Putamen (tissue), 1 donor: ENCODE measurements around the gene TEKT5.
"Not testable (repeated sequence)": the region's sequence is repeated elsewhere in the genome, so short reads cannot be mapped to it uniquely, and the experiment has no call there.

Experiments
- DNase-seq: peaks from one replicate; pipeline ENCODE4 v3.0.0-alpha.2; 2016; ENCODE audit warnings: low spot score

Gene TEKT5

GRCh38 chr16:10694830-10695229 is at the start of gene TEKT5:
Gene TEKT5, minus strand, starts transcription at chr16:10694930. Its CDS starts 57 bp downstream, at chr16:10694873.
- no peak for DNase-seq

DNA sequence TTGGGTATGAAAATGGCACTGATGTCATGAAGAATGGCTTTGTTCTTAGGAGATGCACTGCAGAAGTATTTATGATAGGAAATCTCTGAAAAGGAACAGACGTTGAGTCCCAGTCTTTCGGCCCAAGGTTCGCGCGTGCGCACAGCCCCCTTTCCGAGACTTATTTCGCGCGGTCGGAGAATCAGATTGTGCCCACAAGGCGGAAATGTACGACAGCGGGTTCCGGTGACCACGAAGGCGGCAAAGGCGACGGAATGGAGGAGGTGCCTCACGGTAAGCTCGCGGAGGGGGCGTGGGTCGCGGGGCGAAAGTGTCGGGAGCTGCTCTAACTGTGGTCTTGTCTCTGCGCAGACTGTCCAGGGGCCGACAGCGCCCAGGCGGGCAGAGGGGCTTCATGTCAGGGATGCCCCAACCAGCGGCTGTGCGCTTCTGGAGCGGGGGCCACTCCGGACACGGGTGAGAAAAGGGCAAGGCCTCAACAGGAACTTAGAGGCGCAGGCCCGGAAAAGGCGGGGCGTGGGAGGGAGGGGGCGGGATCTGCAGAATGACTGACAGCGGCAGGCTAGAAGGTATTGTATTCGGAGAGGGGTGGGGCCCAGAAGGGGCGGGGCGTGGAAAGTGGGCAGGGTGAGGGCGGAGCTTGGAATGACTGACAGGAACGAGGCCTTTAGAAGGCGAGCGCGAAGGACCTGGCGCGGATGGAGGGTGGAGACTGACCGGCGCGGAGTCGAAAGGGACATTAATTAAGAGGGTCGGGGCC is 49.1 kb upstream of the TEKT5 start, which contains the start of gene NUBP1:
NUBP1 (plus strand) TSS at position 233 of the 760 bp plus-strand sequence; CDS start at position 255, 22 bp downstream.
- DNase-seq: peak; percentile 99

- no peak for DNase-seq
These were observed 48.5 kb upstream of the TEKT5 start for GRCh38 chr16:10743227-10743609.

GRCh38 chr16:10741844-10742243 is 47.1 kb upstream of the TEKT5 start:
- no peak for DNase-seq

DNA sequence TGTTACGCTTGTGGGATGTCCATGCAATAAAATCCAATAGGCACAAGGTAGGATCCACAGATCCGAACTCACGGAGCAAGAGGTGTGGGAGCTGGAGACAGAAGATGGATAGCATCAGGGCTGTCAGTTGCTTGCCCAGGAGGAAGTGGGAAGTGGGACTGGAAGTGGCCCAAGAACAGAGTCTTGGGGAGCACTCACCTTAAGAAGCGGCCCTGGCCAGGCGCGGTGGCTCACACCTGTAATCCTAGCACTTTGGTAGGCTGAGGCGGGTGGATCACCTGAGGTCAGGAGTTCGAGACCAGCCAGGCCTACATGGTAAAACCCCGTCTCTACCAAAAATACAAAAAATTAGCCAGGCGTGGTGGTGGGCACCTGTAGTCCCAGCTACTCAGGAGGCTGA is 46.5 kb upstream of the TEKT5 start:
- DNase-seq: not testable (repeated sequence)

DNA sequence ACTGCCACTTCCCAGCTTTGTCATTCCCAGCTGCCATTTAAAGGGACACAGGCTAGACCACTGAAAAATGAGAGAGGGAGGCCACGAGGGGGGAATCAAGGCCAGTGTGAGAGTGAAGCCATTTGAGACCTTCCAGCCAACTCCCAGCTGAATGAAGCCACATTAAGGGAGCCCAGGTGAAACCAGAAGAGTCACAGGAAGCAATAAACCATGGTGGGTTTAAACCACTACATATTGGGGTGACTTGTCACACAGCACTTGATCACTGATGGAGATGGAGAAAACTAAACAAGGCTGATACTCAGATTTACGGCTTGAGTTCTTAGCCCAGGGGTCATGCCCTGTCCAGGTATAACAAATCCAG is 46.1 kb upstream of the TEKT5 start:
- DNase-seq: no peak

GRCh38 chr16:10740000-10740844 is 45.5 kb upstream of the TEKT5 start:
- DNase-seq: no peak

DNA sequence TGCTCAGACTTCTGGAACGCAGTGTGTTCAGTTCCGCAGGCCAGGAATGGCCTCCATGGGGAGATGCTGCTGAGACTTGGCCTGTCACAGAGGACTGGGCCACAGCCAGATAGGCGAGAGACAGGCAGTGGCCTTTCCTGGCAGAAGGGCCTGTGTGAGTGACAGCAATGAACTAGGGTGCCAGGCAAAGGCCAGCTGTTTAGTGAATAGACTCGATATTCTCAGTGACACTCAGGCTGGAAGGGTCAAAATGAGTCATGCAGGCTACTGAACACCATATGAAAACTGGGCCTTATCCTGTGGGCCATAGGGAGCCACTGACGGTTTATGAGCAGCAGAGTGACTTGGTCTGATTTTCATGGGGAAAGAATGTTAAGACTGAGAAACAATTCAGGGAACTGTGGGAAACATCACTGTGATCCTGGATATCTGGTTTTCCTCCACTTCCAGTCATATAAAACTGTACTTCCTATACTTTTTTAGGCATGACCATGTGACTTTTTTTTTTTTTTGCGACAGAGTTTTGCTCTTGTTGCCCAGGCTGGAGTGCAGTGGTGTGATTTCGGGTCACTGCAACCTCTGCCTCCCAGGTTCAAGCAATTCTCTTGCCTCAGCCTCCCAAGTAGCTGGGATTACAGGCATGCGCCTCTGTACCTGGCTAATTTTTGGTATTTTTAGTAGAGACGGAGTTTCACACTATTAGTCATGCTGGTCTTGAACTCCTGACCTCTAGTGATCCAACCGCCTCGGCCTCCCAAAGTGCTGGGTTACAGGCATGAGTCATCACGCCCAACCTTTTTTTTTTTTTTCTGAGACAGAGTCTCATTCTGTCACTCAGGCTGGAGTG is 43.7 kb upstream of the TEKT5 start:
- peak; percentile 78 for DNase-seq

GRCh38 chr16:10737068-10737625 is 42.4 kb upstream of the TEKT5 start:
- DNase-seq: peak; percentile 63

DNA sequence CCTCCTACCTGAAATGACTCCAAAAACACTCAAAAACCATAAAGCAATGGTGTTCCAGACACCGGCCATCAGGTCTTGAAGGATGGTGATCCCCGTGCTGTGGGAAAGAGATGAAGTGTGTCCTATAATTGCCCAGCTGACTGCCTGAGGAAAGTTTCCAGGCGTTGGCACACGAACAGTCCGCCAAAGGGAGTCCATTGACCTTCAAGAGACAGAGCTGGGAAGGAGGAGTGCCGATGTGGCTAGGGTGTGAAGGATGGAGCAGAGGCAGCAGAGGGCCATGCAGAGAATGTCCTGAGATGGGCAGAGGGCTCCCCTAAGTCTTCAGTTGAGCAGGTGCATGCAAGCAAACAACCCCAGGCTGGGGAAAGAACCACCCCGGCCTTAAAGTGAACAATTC is 37.1 kb upstream of the TEKT5 start:
- no peak for DNase-seq

- peak; percentile 74 for DNase-seq
These were observed 34.6 kb upstream of the TEKT5 start for GRCh38 chr16:10729104-10730048.

DNA sequence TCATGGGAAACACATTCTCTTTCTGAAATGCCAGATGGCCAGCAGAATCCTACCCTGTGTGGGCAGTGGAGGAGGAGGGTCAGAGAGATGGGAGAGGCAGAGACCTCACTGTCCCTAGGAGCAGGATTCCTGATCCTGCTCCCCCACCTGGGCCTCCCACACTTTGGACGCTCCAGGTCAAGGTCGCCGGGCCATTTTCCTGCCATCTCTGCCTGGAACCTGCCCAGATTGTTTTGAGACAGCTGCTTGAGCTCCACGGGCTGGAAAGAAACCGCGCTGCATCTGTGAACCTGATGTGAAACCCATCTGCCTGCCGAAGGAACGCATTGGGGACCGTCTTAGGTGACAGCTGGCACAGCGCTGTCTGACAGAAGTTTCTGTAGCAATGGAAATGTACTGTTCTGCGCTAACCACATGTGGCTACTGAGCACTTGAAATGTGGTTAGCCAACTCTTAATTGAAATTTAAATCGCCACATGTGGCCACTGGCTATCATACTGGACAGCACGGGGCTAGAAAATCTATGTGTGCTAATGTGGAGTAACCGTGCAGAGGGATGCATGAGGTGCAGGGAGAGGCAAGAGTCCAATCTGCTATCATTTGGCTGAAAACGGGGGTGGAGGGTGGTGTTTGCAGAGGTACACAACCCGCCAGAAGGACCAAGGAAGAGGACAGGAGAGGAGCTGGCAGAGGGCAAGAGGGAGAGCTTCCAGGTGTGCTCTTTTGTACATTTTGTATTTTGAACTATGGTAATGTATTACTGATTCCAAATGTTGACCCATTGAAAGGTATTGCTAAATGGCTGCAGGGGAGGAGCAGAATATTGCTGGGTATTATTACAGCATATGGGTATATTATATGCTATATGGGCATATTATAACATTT is 33.5 kb upstream of the TEKT5 start:
- DNase-seq: no peak

- no peak for DNase-seq
These were observed 14.2 kb upstream of the TEKT5 start for GRCh38 chr16:10708969-10709368.

DNA sequence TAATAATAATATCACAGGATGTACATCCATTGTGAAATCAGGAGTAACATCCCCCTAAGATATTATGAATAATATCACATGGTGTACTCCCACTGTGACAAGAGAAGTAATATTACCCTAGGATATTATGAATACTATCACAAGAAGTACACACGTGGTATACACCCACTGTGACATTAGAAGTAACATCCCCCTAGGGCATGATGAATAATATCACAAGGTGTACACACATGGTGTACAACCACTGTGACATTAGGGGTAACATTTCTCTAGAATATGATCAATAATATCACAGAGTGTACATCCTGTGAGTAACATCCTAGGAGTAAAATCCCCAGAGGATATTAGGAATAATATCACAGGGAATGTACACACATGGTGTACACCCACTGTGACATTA is 5.0 kb upstream of the TEKT5 start:
- DNase-seq: no peak

DNA sequence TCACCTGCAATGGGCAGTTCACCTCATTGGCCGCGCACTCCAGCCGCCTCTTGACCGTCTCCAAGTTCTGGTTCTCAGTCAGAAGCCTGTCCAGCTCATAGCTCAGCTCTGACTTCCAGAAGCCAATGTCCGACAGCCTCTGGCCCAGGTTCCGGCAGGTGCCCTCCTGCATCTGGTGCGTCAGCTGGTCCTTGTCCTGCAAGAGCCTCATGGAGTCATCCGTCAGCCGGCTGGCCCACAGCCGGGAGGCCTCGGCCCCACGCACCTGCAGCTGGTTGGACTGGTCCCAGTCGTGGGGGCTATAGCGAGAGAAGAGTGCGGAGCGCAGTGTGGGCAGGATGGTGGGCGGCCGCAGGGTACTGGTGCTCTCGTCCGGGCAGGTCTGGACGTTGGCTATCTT is 424 bp downstream of the TEKT5 start:
- no peak for DNase-seq

- DNase-seq: no peak
These were observed 841 bp downstream of the TEKT5 start for GRCh38 chr16:10693889-10694288.

GRCh38 chr16:10692470-10692869 is 2.3 kb downstream of the TEKT5 start:
- DNase-seq: no peak

DNA sequence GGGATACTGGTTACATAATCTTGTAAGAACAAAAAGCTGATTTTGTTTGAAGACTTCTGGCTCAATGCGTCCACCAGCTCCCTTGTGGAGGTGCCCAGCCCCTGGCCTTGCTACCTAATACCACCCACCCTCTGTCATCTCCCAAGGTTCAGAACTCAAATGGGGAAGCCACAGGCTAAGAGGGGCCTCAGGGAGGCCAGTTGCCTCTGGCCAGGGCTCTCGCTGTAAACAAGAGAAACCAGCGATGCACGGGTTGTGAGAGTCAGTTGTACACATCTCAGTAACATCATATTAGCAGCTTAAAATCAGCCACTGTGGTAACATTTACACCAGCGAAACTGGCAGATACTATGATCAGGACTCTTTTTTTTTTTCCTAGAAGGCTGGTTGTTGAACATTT is 6.0 kb downstream of the TEKT5 start:
- DNase-seq: no peak

GRCh38 chr16:10688291-10688690 is 6.4 kb downstream of the TEKT5 start:
- DNase-seq: no peak

- DNase-seq: no peak
These were observed 9.0 kb downstream of the TEKT5 start for GRCh38 chr16:10685709-10686108.
